H9 (cell line): ENCODE data around the gene AFAP1. TPM values are rescaled to one million over a fixed set of nuclear protein-coding genes. Genes with fewer than 3 reads are reported as not detected.

Experiments used
- DNase-seq: peaks from one replicate; pipeline ENCODE4 v3.0.0-alpha.2; 2017
- H2AFZ ChIP-seq: one replicate; pipeline ENCODE4 v1.6.1; 2013; ENCODE audit warnings: mild to moderate bottlenecking, low read length, control low read depth, moderate library complexity
- H2AK5ac ChIP-seq: 2 replicates; pipeline ENCODE4 v1.6.1; 2013; ENCODE audit warnings: low read length, control low read depth, mixed read lengths; ENCODE audit not compliant: insufficient read length
- H2BK120ac ChIP-seq: one replicate; pipeline ENCODE4 v1.6.1; 2013; ENCODE audit warnings: low read depth, mild to moderate bottlenecking, low read length, control low read depth, inconsistent platforms; ENCODE audit not compliant: poor library complexity, severe bottlenecking
- H2BK12ac ChIP-seq: 2 replicates; pipeline ENCODE4 v1.6.1; 2013; ENCODE audit warnings: low read length, control low read depth, mixed read lengths, low read depth; ENCODE audit not compliant: insufficient read length
- H2BK15ac ChIP-seq: 2 replicates; pipeline ENCODE4 v1.6.1; 2013; ENCODE audit warnings: low read depth, low read length, control low read depth
- H2BK20ac ChIP-seq: one replicate; pipeline ENCODE4 v1.6.1; 2013; ENCODE audit warnings: low read depth, mild to moderate bottlenecking, low read length, control low read depth, inconsistent platforms; ENCODE audit not compliant: poor library complexity, severe bottlenecking
- H2BK5ac ChIP-seq: 2 replicates; pipeline ENCODE4 v1.6.1; 2013; ENCODE audit warnings: low read length, control low read depth, mixed read lengths; ENCODE audit not compliant: insufficient read length
- H3K14ac ChIP-seq: 2 replicates; pipeline ENCODE4 v1.6.1; 2013; ENCODE audit warnings: low read length, control low read depth; ENCODE audit not compliant: insufficient read depth
- H3K18ac ChIP-seq: 2 replicates; pipeline ENCODE4 v1.6.1; 2013; ENCODE audit warnings: low read depth, mild to moderate bottlenecking, mixed read lengths, low read length, control low read depth; ENCODE audit not compliant: insufficient read length
- H3K23ac ChIP-seq: 2 replicates; pipeline ENCODE4 v1.6.1; 2013; ENCODE audit warnings: low read length, control low read depth, mixed read lengths, low read depth; ENCODE audit not compliant: insufficient read length
- H3K23me2 ChIP-seq: 2 replicates; pipeline ENCODE4 v1.6.1; 2013; ENCODE audit warnings: low read depth, mild to moderate bottlenecking, mixed read lengths, low read length, control low read depth; ENCODE audit not compliant: insufficient read length, poor library complexity, severe bottlenecking
- H3K27ac ChIP-seq: 2 replicates; pipeline ENCODE4 v1.5.1; 2013; ENCODE audit warnings: low read length, control low read depth, mixed read lengths, low read depth; ENCODE audit not compliant: insufficient read length
- H3K27me3 ChIP-seq: 2 replicates; pipeline ENCODE4 v1.6.1; 2013; ENCODE audit warnings: low read length, control low read depth, inconsistent platforms; ENCODE audit not compliant: insufficient read depth
- H3K4ac ChIP-seq: 2 replicates; pipeline ENCODE4 v1.6.1; 2013; ENCODE audit warnings: low read depth, mild to moderate bottlenecking, control low read depth, inconsistent platforms, low read length, moderate library complexity
- H3K4me1 ChIP-seq: 2 replicates; pipeline ENCODE4 v1.6.1; 2013; ENCODE audit warnings: low read length, control low read depth, inconsistent platforms; ENCODE audit not compliant: insufficient read depth
- H3K4me2 ChIP-seq: 2 replicates; pipeline ENCODE4 v1.6.1; 2013; ENCODE audit warnings: low read length, control low read depth, mixed read lengths; ENCODE audit not compliant: insufficient read length, insufficient read depth
- H3K56ac ChIP-seq: 2 replicates; pipeline ENCODE4 v1.6.1; 2013; ENCODE audit warnings: low read depth, mild to moderate bottlenecking, mixed read lengths, low read length, control low read depth; ENCODE audit not compliant: insufficient read length
- H3K79me1 ChIP-seq: 2 replicates; pipeline ENCODE4 v1.6.1; 2013; ENCODE audit warnings: low read depth, mild to moderate bottlenecking, moderate library complexity, low read length, control low read depth, inconsistent platforms; ENCODE audit not compliant: insufficient read depth, poor library complexity, severe bottlenecking
- H3K79me2 ChIP-seq: 2 replicates; pipeline ENCODE4 v1.6.1; 2013; ENCODE audit warnings: low read length, control low read depth, inconsistent platforms; ENCODE audit not compliant: insufficient read depth
- H3K9ac ChIP-seq: 2 replicates; pipeline ENCODE4 v1.6.1; 2013; ENCODE audit warnings: low read length, control low read depth, mixed read lengths; ENCODE audit not compliant: insufficient read length; ENCODE audit errors: extremely low read depth
- H3K9me3 ChIP-seq: one replicate; pipeline ENCODE4 v1.6.1; 2013; ENCODE audit warnings: low read depth, low read length, inconsistent platforms; ENCODE audit not compliant: control insufficient read depth
- H3T11ph ChIP-seq: one replicate; pipeline ENCODE4 v1.6.1; 2013; ENCODE audit warnings: mild to moderate bottlenecking, low read length, control low read depth, inconsistent platforms
- H4K20me1 ChIP-seq: one replicate; pipeline ENCODE4 v1.6.1; 2013; ENCODE audit not compliant: control insufficient read depth, insufficient read length, insufficient read depth
- H4K5ac ChIP-seq: 2 replicates; pipeline ENCODE4 v1.6.1; 2013; ENCODE audit warnings: low read depth, mild to moderate bottlenecking, mixed read lengths, low read length, control low read depth; ENCODE audit not compliant: insufficient read length
- H4K8ac ChIP-seq: replicated peaks from 2 replicates; pipeline ENCODE4 v1.6.1; 2013; ENCODE audit warnings: low read length, control low read depth, mixed read lengths, low read depth; ENCODE audit not compliant: insufficient read length
- H4K91ac ChIP-seq: 2 replicates; pipeline ENCODE4 v1.6.1; 2013; ENCODE audit warnings: low read depth, mild to moderate bottlenecking, moderate library complexity, mixed read lengths, low read length, control low read depth; ENCODE audit not compliant: insufficient read length
- H3K27ac Mint-ChIP-seq, 3 experiments: 2 replicates in 2 of 3; 3 replicates in 1 of 3; pipeline ENCODE4 v1.8.0; 2020 to 2021; ENCODE audit warnings: mixed read lengths in 3 of 3, mild to moderate bottlenecking in 1 of 3, moderate library complexity in 1 of 3
- H3K27me3 Mint-ChIP-seq: 2 replicates; pipeline ENCODE4 v1.8.0; 2021; ENCODE audit warnings: low read depth, mild to moderate bottlenecking, moderate library complexity, mixed read lengths
- H3K36me3 Mint-ChIP-seq, 3 experiments: 2 replicates in 2 of 3; 3 replicates in 1 of 3; pipeline ENCODE4 v1.8.0; 2020 to 2021; ENCODE audit warnings: low read depth in 3 of 3, mixed read lengths in 3 of 3; ENCODE audit not compliant: insufficient read depth in 1 of 3
- H3K4me1 Mint-ChIP-seq, 2 experiments: 2 replicates each; pipeline ENCODE4 v1.8.0; 2020; ENCODE audit warnings: mixed read lengths in 2 of 2
- H3K4me3 Mint-ChIP-seq, 2 experiments: 2 replicates in 1 of 2; 3 replicates in 1 of 2; pipeline ENCODE4 v1.8.0; 2020 to 2021; ENCODE audit warnings: mild to moderate bottlenecking in 2 of 2, mixed read lengths in 2 of 2, moderate library complexity in 1 of 2
- H3K9me3 Mint-ChIP-seq, 2 experiments: 2 replicates in 1 of 2; 3 replicates in 1 of 2; pipeline ENCODE4 v1.8.0; 2020; ENCODE audit warnings: mild to moderate bottlenecking in 2 of 2, mixed read lengths in 2 of 2, moderate library complexity in 1 of 2
- WGBS: extraction: QIAGEN DNeasy Blood & Tissue Kit; methylation state at CpG from one replicate; pipeline ENCODE4 v1.1.7; 2013; ENCODE audit warnings: missing lambda C conversion rate, low lambda C conversion rate, mixed read lengths; ENCODE audit not compliant: insufficient read length; ENCODE audit errors: extremely low coverage; 5-methylcytosine and 5-hydroxymethylcytosine counted together
- total RNA-seq: library from RNA; stranded (reverse); gene quantifications from 2 replicates; pipeline ENCODE4 v1.2.1, GENCODE V29; 2021
- TF ChIP-seq, protein P1 (sequence below): fragments of 200-600 bp; sonication (generic); conservative IDR thresholded peaks from 3 replicates; pipeline ENCODE4 v1.8.0; 2021; ENCODE audit warnings: antibody characterized with exemption, mild to moderate bottlenecking

Gene AFAP1
- total RNA-seq, 1 experiment from 2014 or later: 6.5 TPM

DNA sequence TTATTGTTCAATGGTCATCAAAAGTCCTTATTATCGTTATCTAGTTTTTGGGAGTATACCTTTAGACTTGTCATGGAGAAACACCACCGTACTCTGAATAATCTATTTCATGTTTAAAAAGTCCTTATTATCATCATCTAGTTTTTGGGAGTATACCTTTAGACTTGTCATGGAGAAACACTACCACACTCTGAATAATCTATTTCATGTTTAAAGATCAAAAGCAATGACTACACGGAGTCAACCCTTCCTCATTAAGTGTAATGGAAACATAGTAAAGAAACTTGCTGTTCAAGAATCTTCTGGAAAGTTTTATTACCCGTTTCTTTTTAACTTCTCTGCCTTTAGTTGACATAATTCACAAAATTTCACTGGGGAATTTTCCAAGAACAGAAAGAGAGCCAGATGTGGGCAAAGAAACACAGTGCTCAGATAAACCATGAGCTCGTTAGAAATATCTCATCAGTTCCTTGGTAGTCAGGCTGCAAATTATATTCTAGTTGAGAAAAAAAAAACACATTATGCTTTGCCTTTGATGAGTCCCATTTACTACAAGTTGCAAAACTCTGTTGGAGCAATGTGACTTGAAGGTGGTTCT lies 158.8 kb downstream of the AFAP1 start:
- Histone ChIP-seq H3K9me3 (no peaks in the 10 kb centered on the region), H3K79me1 (no peaks in the 10 kb centered on the region), H3T11ph (no peak overlapping the region), H3K27me3 (no peaks in the 10 kb centered on the region), H3K9ac (no peak overlapping the region), H3K23me2 (no peaks in the 10 kb centered on the region), H2BK15ac (no peak overlapping the region), H3K4me2 (no peak overlapping the region), H3K27ac (no peak overlapping the region), H2BK12ac (no peak overlapping the region), H4K91ac (no peak overlapping the region), H2AFZ (no peak overlapping the region), H4K5ac (no peak overlapping the region), H4K20me1 (no peaks in the 10 kb centered on the region), H2BK5ac (no peak overlapping the region), H3K14ac (no peak overlapping the region), H4K8ac (no peak overlapping the region), H3K18ac (no peak overlapping the region), H2AK5ac (no peak overlapping the region), H3K23ac (no peak overlapping the region), H3K4ac (no peak overlapping the region), H3K56ac (no peak overlapping the region), H3K4me1 (no peaks in the 10 kb centered on the region), H2BK120ac (no peak overlapping the region), H3K79me2 (no peaks in the 10 kb centered on the region), H2BK20ac (no peak overlapping the region)
- no peak for DNase-seq
- peaks cover 6 to 26% (median 23%) of the 10 kb centered on the region in 3 experiments for H3K36me3 Mint-ChIP-seq
- no peaks in the 10 kb centered on the region; a peak in 1 of 4 replicates for H3K4me1 Mint-ChIP-seq
- TF ChIP-seq, protein P1, sequence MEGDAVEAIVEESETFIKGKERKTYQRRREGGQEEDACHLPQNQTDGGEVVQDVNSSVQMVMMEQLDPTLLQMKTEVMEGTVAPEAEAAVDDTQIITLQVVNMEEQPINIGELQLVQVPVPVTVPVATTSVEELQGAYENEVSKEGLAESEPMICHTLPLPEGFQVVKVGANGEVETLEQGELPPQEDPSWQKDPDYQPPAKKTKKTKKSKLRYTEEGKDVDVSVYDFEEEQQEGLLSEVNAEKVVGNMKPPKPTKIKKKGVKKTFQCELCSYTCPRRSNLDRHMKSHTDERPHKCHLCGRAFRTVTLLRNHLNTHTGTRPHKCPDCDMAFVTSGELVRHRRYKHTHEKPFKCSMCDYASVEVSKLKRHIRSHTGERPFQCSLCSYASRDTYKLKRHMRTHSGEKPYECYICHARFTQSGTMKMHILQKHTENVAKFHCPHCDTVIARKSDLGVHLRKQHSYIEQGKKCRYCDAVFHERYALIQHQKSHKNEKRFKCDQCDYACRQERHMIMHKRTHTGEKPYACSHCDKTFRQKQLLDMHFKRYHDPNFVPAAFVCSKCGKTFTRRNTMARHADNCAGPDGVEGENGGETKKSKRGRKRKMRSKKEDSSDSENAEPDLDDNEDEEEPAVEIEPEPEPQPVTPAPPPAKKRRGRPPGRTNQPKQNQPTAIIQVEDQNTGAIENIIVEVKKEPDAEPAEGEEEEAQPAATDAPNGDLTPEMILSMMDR: no peak
- no peak overlapping the region for H3K27ac Mint-ChIP-seq
- H3K27me3 Mint-ChIP-seq: no peaks in the 10 kb centered on the region
- no peaks in the 10 kb centered on the region for H3K9me3 Mint-ChIP-seq
- no peak overlapping the region for H3K4me3 Mint-ChIP-seq
- WGBS: no CpG with 5 or more reads among the region's 5 CpGs
